ENCODE measurements around the gene SCN9A.

- TF ChIP-seq CTCF (IDR thresholded peaks at IDR 0.05 in 2 of 3, conservative IDR thresholded peaks at IDR 0.05 in 1 of 3; ENCODE audit: insufficient read depth in 2 of 3, low read depth in 1 of 3, low read length in 3 of 3) (no peak), ZNF134 (CRISPR knock-in tag; conservative IDR thresholded peaks at IDR 0.05) (no peak), ZNF431 (CRISPR knock-in tag; IDR thresholded peaks at IDR 0.05) (no peak), KLF13 (tag; IDR thresholded peaks at IDR 0.05; ENCODE audit: borderline replicate concordance, low read depth) (no peak), HIVEP1 (CRISPR knock-in tag; IDR thresholded peaks at IDR 0.05) (no peak), HDGF (IDR thresholded peaks at IDR 0.05) (no peak), FOXA3 (CRISPR knock-in tag; conservative IDR thresholded peaks at IDR 0.05 in 1 of 2, IDR thresholded peaks at IDR 0.05 in 1 of 2) (no peak)
Measured at GRCh38 chr2:166249318-166249717, 126.4 kb downstream of the SCN9A start.
